ENCODE data around the gene RNU5D-1.
"Not testable (repeated sequence)": the region's sequence is repeated elsewhere in the genome, so short reads cannot be mapped to it uniquely, and the experiment has no call there.

RNU5D-1 gene

DNA sequence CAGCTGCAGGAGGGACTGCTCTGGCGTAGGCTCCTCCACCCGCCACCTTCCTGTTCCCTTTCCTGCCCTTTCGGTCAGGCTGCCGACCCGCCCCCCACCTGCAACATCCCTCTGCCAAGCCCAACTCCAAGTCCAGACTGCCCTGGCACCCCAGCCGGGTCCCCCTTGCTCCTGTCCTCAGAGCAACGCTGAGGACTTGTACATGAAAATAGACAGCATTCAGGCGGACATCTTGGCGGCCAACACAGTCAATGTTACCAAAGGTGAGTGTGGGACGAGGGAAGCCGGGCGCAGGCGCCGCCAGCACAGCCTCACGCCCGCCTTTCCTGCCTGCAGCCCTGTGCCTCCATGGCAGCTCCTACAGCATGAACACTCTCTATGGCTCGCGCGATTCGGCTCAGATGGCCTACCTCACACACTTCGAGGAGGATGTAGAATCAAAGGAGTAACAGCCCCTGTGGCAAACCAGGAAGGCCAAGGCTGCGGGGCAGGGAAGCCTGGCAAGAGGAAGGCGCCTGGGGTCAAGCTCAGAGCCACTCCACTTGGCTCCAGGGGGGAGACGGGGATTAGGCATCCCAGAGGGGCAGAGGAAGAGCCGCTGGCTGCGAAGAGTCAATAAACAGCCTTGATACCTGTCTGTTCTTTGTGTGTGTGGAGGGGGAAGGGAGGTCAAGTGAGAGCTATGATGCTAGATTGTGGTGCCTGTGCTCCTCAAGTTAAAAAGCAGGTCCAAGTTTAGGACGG lies 5.8 kb downstream of the RNU5D-1 start:
- DNase-seq = no peak

DNA sequence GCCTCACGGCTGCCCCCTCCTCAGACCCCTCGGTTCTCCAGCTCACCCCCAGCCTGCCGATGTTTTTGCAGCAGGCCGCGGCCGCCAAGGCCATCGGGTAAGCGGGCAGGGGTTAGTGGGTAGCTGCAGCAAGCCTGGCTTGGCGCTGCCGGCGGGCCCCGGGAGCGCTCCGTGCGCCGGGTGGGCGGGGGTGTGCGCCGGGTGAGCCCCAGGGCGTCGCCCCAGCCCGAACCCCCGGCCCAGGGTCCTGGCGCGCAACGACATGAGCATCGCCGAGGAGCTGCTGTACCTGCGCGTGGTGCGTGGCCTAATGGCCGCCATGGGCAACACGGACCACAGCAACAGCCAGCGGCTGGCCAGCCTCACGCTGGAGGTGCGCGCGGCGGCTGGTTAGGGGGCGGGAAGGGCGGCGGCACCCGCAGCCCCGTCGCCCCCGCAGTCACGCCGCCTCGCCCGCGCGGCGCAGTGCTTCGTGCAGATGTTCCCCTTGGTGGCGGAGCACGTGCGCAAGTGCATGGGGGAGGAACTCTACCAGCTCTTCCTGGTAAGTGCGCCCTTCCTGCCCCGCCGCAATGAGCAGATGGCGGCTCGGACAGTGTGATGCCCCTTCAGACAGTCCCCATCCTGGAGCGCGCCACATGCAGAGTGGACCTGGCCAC lies 6.5 kb downstream of the RNU5D-1 start:
- DNase-seq = no peak

DNA sequence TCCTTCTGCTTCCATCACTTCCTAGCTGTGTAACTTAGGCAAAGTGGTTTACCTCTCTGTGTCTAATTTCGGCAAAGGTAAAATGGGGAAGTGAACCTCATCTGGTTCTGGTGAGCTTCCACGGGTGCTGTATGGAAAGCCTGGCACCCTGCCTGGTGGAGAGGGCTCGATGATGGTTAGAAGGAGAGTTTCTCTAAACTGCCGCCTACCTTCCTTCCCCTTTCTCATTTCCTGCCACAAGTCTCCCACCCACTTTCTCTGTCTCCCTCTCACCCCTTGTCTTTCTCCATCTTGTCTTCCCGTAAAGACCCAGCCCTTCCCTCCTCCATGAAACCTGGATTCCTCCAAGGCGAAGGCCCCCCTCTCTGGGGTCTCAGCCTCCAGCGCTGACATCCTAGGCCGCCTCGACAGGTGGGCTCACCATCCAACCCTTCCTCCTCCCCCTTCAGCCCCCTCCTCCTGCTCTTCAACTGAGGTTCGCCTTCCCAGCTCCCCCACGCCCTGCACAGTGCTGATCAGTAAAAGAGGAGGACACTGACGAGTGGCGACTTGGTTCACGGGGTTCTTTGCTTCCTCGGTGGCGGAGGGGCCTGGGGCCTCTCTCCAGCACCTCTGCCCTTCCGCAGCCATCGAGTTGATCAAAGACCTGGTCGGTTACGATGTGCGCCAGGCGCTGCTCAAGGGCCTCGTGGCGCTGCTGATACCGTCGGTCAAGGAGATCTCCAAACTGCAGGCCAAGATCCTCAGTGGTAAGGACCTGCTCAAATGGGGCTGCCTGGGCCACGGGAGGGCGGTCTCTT lies 7.3 kb downstream of the RNU5D-1 start:
- DNase-seq = no peak

DNA sequence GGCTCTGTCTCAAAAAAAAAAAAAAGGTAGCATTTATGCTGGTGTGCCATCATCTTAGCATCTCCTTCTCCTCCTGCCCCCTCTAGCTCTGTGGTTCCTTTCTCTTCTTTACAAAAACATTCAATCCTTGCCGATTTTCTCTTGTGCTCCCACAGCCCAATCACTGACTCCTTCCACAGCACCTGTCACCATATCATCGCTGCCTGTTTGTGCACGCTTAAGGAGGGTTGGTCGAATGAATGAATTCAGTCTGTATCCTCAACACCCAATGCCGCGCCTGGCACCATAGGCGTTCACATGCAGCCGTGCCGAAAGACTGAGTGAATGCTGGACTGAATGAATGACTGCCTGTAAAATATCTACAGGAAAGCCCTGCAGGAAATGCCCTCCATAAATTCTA lies 7.9 kb downstream of the RNU5D-1 start:
- DNase-seq = no peak

DNA sequence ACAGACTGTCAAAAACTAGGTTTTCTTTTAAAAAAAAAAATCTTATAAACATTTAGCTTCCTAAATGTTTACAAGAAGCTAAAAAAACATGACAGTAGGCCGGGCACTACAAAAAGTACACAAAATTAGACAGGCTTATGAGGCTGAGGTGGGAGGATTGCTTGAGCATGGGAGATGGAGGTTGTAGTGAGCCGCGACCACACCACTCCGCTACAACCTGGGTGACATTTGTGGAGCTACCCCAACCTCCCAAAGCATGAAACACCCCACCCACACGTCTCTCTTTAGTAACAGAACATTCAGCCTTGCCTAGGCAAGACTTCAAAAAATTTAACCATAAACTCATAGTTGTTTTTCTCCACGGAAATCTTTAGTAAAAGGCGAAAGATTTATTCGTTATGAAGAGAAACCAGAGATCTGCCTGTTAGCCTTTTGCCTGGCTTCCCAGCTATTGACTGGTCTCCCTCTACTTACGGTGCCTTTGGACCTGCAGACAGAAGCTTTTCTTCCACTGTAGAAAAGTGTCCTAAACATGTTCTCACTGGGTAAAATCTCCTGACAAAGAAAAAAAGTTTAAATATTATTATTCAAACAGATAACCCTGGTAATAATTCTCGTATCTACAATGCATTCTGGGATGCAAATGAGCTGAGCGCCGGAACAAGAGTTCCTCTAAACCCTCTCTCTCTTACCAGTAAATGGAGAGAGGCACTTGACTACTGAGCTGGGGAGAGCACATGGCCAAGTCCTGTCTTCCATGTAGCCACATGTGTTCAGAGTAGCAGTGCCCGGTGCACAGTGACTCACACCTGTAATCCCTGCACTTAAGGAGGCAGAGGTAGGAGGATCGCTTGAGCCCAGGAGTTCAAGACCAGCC lies 9.2 kb downstream of the RNU5D-1 start:
- no peak for DNase-seq

DNA sequence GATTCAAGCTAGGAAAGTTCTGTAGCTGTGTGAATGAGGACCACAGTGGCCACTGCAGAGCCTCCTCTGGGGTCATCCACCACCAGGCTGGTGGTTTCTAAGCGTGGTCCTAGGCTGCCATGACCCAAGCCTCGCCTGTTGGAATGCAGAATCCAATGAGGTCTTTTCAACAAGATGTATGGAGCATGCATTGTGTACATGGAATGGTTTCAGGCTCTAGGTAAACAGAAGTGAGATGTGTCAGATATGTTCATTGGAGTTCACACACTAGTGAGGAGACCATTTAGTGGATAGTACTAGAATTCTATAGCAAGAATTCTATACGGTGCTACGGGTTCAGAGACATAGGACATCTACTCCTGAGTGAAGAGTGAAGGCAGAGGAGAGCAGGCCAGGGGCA lies 10.7 kb downstream of the RNU5D-1 start:
- DNase-seq = no peak

DNA sequence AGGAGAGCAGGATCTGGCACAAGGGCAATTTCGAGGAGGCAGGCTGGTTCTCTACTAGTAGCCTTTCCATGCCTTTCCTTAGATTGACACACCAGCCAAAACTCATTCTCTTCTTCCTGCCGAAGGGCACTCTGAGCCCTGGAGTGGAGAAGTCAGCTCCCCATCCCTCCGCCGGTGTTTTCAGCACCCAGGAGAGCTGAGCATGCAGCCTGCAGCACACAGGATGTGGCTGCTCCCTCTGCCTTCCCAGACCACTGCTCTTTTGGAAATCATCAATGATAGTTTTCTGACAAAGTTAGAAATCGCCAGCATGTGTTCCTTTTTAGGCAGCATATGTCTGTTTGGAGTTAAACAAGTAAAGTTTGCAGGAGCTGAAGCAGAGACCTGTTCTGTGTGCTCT lies 11.7 kb downstream of the RNU5D-1 start:
- no peak for DNase-seq

DNA sequence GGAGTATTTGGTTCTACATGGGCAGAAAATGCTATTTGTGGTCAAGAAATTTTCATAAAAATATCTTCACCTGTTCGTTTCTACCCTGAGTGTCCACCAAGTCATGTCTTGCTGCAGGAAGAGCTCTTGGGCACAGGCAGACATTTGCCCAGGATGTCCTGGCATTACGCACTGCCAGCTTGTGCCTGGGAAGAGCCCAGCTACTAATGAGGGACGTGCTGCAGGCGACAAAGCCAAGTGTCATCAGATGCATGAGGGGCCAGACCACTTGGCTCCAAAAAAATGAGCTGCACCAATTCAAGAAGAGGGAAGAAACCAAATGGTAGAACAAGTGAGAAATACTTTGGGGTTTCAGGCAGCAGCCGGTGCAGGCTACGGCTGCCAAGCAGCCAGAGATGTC lies 12.9 kb downstream of the RNU5D-1 start:
- DNase-seq = no peak

DNA sequence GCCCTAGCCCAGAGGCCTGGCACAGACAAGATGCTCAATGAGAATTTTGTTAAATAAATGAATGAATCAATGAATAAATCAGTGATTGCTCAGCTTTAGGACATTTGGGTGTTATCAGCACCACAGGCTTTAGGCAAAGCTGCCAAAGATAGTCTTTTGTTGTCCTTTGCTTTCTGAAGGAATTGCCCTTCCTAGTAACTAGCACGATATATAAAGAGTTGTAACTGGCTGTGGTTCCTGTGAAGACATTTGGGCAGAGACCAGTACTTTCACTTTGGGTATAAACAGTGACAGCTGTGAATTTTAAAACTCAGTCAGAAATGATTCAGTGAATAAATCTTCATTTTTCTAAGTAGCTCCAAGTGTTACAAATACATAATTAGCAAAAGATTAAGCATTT lies 13.3 kb downstream of the RNU5D-1 start:
- DNase-seq = no peak

DNA sequence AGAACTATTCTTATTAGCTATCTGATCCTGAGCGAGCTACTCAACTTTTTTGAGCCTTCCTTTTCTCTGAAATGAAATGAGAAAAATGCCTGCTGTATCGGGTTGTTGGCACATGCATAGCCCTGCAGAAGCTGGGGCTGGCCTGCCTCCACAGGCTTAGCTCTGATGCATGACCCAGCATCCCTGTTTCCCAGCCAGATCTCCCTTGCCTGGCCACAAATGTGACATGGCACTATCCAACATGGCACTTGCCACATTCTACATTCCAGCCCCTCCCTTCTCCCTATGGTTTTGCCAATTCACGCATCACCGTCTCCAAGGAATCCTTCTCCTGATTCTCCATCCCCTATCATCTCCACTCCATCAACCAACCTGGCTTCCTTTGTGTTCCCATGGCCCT lies 13.8 kb downstream of the RNU5D-1 start:
- DNase-seq = no peak

DNA sequence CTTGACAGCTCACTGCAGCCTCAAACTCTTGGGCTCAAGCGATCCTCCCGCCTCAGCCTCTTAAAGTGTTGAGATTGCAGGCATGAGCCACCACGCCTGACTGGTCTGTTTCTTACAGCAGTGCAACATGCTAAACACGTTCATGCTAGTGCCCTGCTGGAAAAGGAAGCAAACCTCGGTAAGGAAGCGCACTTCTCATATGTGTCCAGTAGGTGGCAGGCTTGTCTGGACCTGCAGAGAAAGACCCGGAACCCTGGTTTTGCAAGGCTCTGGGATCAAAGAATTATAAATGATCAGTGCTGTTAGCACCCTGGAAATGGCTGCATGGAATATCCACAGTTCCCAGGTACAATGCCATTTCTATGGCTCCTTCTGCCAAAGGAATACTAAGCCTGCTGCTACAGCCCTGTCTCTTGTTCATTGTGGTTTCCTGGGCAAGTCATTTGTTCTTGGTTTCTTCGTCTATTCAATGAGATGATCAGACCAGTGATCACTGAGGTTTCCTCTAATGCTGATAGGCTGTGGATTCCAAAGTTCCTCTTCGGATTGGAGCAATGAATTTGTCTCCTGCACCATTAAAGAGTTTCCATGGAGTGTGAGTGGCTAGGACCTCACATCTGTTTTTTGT lies 15.9 kb downstream of the RNU5D-1 start:
- DNase-seq = peak; percentile 68

DNA sequence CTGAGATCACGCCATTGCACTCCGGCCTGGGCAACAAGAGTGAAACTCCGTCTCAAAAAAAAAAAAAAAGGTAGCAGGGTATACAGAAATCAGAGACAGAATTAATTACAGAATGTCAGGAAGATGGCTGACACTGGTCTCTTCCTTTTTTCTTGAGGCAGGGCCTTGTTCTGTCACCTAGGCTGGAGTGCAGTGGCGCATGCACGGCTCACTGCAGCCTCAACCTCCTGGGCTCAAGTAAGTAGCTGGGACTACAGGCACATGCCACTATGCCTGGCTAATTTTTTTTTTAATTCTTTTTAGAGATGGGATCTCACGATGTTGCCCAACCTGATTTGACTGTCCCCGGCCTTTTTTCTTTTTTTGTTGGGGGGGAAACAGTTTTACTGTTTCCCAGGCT lies 16.4 kb downstream of the RNU5D-1 start:
- no peak for DNase-seq

DNA sequence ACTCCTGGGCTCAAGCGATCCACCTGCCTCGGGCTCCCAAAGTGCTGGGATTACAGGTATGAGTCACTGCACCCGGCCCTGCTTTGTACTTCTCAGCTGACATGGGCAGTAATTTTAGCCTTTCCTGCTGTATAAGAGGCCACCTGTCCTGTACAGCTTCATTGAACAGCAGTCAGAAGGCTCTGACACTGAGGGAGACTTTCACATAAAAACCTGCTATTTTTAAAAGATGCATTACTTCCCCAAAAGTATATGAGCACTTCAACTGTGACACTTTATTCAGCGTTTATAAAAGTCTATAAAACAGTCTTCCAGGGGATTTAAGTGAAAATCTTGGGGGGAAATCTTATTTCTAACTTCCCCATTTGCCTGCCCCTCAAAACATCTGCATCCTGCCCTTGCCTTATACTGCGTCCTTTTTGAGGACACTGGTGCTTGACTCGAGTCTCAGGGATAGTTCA lies 17.6 kb downstream of the RNU5D-1 start:
- no peak for DNase-seq

DNA sequence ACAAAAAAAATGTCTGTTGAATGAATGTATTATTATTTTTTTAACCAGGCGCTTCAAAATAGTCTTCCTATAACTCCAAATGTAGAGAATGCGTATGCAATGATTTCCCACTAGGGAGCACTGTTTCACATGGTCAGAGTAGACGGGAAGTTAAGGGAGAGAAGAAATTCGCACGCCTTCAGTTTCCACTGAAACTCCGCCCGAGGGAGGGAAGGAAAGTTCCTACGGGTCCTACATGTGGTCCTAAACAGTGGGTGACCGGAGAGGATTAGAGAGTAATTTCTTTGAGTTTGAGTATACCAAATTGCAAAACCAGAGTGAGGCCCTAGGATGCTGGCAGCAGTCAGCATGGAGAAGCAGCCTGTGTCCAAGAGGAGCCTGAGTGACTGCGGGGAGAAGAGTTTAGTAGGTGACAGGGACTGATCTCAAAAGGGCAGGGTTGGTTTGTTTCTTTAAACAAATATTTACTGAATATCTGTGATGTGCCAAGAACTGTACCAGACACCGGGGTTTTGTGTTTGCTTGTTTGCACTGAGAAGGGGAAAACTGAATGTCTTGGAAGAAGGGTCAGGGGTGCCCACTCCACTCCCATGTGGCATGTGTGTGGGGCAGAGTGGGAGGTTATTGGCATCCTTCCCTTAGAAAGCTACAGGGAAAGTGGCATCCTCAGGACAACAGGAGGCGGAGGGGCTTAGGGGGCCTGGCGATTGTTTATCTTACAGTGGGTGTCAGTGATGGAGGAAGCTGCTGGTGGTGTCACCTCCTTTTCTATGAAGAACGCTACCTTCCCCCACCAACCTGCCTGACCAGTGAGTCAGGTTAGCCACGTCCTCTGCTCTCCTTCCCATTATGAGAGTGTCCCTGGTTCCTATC lies 22.8 kb downstream of the RNU5D-1 start:
- DNase-seq = no peak

DNA sequence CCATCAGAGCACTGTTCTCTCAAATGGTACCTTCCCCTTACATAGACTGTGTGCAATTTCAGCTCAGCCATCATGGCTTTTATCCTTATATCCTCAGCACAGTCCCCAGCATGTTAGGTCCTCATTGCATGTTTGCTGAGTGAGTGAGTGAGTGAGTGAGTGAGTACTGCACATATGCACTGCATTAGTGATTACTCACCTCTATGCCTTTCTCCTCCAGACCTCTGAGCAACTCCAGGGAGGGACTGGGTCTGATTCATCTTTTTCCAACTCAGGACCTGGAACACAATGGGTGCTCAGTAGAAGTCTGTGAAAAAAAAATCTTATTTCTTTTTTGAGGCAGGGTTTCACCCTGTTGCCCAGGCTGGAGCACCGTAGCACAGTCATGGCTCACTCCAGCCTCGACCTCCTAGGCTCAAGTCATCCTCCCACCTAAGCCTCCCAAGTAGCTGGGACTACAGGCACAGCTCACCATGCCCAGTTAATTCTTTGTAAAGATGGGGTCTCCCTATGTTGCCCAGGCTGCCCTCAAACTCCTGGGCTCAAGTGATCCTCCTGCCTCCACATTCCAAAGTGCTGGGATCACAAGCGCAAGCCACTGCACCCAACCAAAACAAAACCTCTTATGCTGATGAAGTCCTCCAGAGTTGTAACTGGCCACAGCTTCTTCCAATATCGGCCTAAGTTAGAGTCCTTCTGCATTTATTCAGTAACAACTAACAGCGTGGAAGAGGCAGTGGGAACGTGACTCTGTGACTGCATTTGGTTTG lies 23.7 kb downstream of the RNU5D-1 start:
- no peak for DNase-seq

DNA sequence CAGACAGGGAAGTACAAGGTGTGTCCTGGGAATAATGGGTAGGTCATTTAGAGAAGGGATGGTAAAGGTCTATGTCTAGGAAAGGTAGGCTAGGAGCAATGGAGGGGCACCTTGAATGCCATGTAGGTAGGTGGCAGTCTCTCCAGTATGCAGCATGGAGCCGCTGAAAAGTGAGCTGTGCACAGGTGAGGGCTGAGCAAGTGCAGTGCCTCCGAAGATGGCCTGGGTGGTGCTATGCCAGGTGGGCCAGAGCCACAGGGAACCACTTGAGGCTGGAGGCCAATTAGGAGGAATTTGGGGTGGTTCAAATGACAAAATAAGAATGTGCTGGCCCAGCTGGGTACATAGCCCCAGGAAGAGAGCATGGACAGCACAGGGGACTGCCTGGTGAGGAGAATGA lies 25.0 kb downstream of the RNU5D-1 start:
- DNase-seq = no peak

DNA sequence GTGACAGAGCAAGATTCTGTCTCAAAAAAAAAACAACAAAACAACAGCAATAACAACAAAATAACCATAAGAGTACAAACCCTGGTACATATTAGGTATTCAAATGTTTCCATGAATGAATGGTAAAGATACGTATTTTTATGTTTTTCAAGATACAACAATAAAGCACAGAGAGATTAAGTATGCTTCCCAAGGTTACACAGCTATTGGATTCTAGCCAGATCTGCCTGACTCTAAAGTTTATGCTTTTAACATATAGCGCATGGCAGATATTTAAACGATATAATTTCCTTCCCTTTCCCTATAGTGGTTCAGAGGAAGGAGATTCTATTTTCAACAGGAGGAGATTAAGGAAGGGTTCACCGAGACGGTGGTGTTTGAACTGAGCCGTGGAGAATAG lies 25.5 kb downstream of the RNU5D-1 start:
- no peak for DNase-seq

DNA sequence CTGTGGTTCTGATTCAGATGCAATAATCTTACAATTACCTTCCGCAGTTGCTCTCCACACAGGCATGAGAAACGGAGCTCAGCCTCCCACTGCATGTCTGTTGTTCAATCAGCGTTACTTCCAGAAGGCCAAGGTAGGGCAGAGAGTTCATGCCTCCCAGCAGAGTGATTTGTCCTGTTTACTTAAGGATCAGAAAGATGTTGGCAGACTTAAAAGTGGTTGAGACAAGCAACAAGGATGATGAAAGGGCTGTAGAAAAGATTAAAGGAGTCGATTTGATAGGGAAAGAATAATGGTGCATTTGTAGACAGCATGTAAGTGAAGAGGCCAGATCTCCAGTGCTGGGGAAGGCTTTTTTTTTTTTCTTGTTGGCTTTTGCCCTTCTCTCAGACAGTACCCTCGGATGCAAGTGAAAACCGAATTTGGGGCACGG lies 29.8 kb downstream of the RNU5D-1 start:
- no peak for DNase-seq

DNA sequence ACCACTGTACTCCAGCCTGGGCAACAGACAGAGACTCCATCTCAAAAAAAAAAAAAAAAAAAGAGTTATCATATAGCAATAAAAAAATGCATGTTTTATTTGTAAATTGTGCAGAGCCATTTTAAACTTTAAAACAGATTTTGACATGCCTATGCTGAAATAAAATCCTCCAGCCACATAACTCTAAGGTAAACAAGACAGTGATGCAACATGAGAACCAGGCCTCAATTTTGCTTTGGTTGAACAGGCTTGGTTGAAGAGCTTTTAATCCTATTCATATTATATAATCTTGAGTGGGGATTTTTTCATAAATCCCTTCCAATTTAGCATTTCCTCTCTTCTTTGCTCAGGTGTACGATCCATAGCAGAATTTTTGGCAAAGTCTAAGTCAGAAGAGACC lies 30.4 kb downstream of the RNU5D-1 start:
- DNase-seq = no peak

DNA sequence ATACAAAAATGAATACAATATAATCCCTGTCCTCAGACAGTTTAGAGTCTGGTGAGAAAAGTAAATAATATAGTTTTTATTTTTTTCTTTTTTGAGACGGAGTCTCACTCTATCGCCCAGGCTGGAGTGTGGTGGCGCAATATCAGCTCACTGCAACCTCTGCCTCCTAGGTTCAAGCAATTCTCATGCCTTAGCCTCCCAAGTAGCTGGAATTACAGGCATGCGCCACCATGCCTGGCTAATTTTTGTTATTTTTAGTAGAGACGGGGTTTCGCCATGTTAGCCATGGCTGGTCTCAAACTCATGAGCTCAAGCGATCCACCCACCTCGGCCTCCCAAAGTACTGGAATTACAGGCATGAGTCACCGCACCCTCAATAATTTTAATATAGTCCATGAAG lies 31.6 kb downstream of the RNU5D-1 start:
- not testable (repeated sequence) for DNase-seq

DNA sequence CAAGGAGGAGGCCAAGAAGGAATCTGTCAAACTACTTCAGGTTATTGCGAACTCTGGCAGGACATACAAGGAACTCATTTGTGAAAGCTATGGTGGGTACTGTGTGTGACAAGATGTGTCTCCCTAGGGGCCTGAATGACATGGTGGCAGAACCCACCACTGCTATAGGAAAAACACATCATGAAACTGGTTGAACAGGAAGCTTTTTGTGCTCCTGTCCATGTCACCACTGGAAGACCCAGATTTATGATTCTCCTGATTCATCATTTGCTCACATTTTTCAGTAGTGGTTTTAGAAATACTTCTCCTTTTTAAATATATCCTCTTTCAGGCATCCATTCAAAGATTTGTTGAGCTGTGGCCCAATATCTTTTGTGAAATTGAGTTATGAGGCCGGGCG lies 32.8 kb downstream of the RNU5D-1 start:
- DNase-seq = no peak

All from NCI-H1694 (cell line).